LNCAP (cell line): ENCODE results near the gene C9orf57.

Experiments used
- TF ChIP-seq, protein P1 (sequence below): fragments of 450-650 bp; IDR thresholded peaks from 2 replicates; pipeline ENCODE4 v1.5.1; 2017; ENCODE audit warnings: mild to moderate bottlenecking

C9orf57 gene

DNA sequence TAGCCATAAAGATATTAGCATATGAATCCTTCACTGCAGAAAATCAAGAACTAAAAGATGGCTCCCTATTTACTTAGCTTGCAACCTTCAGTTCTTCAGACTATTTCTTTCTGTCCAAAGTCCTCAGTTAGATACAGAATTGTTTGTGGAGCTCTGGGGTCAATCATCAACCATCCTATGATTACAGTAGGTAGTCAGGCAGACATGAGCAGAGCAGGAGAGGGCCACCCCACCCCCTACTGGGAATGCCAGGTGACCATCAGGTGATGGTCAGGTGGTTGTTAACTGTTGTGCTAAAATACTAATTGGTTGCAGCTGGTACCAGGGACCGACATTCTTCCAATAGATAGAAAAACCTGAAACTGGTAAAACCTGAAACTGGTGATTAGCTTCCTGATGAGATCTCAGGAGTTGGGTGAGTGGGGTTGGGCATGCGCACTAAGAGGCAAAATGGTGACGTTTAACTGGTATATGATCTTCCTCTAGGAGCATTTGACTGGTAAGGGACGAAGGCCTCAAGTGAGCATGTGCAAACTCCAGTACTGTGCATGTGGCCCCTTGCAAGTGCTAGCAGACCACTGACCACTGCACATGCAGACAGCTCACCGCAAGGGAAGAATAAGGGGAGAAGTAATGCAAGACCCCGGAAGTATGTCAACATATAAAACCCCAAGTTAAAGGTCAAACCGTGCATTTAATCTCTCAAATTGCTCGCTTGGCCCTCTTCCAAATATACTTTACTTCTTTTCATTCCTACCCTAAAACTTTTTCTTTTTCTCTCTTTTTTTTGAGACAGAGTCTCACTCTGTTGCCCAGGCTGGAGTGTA lies 13.6 kb downstream of the C9orf57 start:
- TF ChIP-seq, protein P1, sequence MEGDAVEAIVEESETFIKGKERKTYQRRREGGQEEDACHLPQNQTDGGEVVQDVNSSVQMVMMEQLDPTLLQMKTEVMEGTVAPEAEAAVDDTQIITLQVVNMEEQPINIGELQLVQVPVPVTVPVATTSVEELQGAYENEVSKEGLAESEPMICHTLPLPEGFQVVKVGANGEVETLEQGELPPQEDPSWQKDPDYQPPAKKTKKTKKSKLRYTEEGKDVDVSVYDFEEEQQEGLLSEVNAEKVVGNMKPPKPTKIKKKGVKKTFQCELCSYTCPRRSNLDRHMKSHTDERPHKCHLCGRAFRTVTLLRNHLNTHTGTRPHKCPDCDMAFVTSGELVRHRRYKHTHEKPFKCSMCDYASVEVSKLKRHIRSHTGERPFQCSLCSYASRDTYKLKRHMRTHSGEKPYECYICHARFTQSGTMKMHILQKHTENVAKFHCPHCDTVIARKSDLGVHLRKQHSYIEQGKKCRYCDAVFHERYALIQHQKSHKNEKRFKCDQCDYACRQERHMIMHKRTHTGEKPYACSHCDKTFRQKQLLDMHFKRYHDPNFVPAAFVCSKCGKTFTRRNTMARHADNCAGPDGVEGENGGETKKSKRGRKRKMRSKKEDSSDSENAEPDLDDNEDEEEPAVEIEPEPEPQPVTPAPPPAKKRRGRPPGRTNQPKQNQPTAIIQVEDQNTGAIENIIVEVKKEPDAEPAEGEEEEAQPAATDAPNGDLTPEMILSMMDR, result no peak

- TF ChIP-seq, protein P1, result no peak
Observed at GRCh38 chr9:72044095-72044494, 16.3 kb downstream of the C9orf57 start.

DNA sequence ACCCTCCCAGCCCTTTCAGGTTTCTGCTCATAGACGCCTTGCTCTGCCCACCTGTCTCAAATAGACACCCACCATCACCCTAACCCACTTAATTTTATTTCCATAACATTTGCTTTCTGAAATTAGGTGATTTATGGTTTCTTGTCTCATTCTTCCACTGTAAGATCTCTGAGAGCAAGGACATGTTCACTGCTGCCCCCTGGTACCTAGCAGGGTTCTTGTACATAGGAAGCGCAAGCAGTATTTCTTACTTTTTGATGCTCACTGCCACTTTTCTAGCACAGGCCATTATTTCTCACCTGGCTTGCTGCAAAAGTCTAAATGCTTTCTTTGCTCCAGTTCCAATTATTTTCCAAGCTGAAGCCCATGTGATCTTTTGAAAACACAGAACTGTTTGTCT lies 16.8 kb downstream of the C9orf57 start:
- TF ChIP-seq, protein P1, result no peak

DNA sequence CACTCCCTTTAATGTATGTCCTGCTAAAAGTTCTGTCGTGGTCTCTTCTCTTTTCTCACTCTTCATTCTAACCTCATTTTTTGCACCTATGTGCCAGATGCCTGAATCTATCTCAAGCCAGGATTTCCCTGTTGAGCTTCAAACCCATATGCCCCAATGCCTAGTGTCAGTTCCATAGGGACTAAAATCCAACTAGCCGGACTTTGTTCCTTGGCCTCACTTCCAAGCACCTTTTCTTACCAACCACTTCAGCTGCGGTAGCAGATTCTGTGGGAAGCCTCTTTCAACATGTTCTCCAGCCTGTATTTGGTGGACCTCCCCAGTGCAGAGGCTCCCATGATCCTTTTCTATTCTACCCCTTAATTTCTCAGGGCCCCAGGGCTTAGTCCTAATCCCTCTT lies 17.5 kb downstream of the C9orf57 start:
- TF ChIP-seq, protein P1, result no peak

GRCh38 chr9:72041775-72042194 lies 18.6 kb downstream of the C9orf57 start:
- TF ChIP-seq, protein P1, result no peak

- TF ChIP-seq, protein P1, result no peak
Observed at GRCh38 chr9:72041369-72041768, 19.0 kb downstream of the C9orf57 start.

- TF ChIP-seq, protein P1, result no peak
Observed at GRCh38 chr9:72039532-72039931, 20.9 kb downstream of the C9orf57 start.
